ENCODE measurements around the gene MERTK. TPM values are rescaled to one million over a fixed set of nuclear protein-coding genes. Genes with fewer than 3 reads are reported as not detected.
"Not testable (repeated sequence)": the region's sequence is repeated elsewhere in the genome, so short reads cannot be mapped to it uniquely, and the experiment has no call there.

Gene MERTK
- total RNA-seq, 1 donor from 2014 or later = 11.1 TPM

- Histone ChIP-seq H3K36me3 (no peaks in the 10 kb centered on the region), H3K9me3 (no peaks in the 10 kb centered on the region), H3K27ac (peak overlapping the region in 1 of 2 donors; percentile 28), H3K27me3 (no peaks in the 10 kb centered on the region), H3K4me3 (no peak overlapping the region), H3K4me1 (peaks cover 0 to 31% of the 10 kb centered on the region in 2 donors)
- no peak for TF ChIP-seq CTCF (IDR thresholded peaks at IDR 0.05)
- peak in 1 of 2 donors; percentile 41 for DNase-seq (ENCODE audit: low spot score in 2 of 2)
- intact Hi-C loops (cut with DNase I) = no loop called here
These were observed 10.2 kb downstream of the MERTK start for GRCh38 chr2:111908578-111908977.

GRCh38 chr2:111909079-111909478 lies 10.7 kb downstream of the MERTK start:
- DNase-seq (ENCODE audit: low spot score in 2 of 2) = peak in 1 of 2 donors; percentile 21
- Histone ChIP-seq H3K9me3 (no peaks in the 10 kb centered on the region), H3K4me3 (no peak overlapping the region), H3K27me3 (no peaks in the 10 kb centered on the region), H3K4me1 (peaks cover 0 to 28% of the 10 kb centered on the region in 2 donors), H3K27ac (peak overlapping the region in 1 of 2 donors; percentile 11), H3K36me3 (no peaks in the 10 kb centered on the region)
- TF ChIP-seq CTCF (IDR thresholded peaks at IDR 0.05) = no peak
- intact Hi-C loops (cut with DNase I) = no loop called here

GRCh38 chr2:111909997-111910396 lies 11.6 kb downstream of the MERTK start:
- H3K27me3 ChIP-seq; H3K9me3 ChIP-seq; H3K4me3 ChIP-seq; H3K27ac ChIP-seq; DNase-seq (ENCODE audit: low spot score in 2 of 2); intact Hi-C loops (cut with DNase I); H3K36me3 ChIP-seq: not testable (repeated sequence)
- peaks cover 0 to 18% of the 10 kb centered on the region in 2 donors for H3K4me1 ChIP-seq

GRCh38 chr2:111910609-111911277 lies 12.3 kb downstream of the MERTK start:
- no peak for TF ChIP-seq CTCF (IDR thresholded peaks at IDR 0.05)
- no peak for DNase-seq (ENCODE audit: low spot score in 2 of 2)
- intact Hi-C loops (cut with DNase I) = no loop called here
- Histone ChIP-seq H3K27me3 (no peaks in the 10 kb centered on the region), H3K27ac (no peak overlapping the region), H3K4me3 (no peak overlapping the region), H3K36me3 (no peaks in the 10 kb centered on the region), H3K9me3 (no peaks in the 10 kb centered on the region), H3K4me1 (peaks cover 0 to 11% of the 10 kb centered on the region in 2 donors)

- H3K36me3 ChIP-seq; H3K27me3 ChIP-seq; H3K27ac ChIP-seq; intact Hi-C loops (cut with DNase I); H3K9me3 ChIP-seq; H3K4me1 ChIP-seq; H3K4me3 ChIP-seq; DNase-seq (ENCODE audit: low spot score in 2 of 2): not testable (repeated sequence)
These were observed 13.0 kb downstream of the MERTK start for GRCh38 chr2:111911295-111911977.

GRCh38 chr2:111912547-111912946 lies 14.1 kb downstream of the MERTK start:
- Histone ChIP-seq H3K27me3 (no peaks in the 10 kb centered on the region), H3K27ac (no peak overlapping the region), H3K4me3 (no peak overlapping the region), H3K36me3 (peaks cover 0 to 5% of the 10 kb centered on the region in 2 donors), H3K9me3 (no peaks in the 10 kb centered on the region), H3K4me1 (no peaks in the 10 kb centered on the region)
- intact Hi-C loops (cut with DNase I) = no loop called here
- TF ChIP-seq CTCF (IDR thresholded peaks at IDR 0.05) = no peak
- DNase-seq (ENCODE audit: low spot score in 2 of 2) = no peak

All from ascending aorta (tissue), 2 donors.